ENCODE results near the gene CECR2.

CECR2 gene

DNA sequence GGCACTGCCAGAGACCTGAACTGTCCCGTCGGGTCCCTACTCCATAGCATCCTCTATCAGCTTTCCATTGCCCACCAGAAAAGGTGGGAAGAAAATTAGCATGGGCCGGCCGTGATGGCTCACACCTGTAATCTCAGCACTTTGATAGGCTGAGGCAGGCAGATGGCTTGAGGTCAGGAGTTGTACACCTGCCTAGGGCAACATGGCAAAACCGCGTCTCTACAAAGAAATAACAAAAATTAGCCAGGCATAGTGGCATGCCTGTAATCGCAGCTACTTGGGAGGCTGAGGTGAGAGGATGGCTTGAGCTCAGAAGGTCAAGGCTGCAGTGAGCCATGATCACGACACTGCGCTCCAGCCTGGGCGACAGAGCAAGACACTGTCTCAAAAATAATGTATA lies 197.5 kb downstream of the CECR2 start:
- TF ChIP-seq POLR2AphosphoS5 (IDR thresholded peaks at IDR 0.05; ENCODE audit: low read depth, low read length) (no peak), POU2F2 (IDR thresholded peaks at IDR 0.05; ENCODE audit: low read depth, low read length) (no peak), POLR2A (IDR thresholded peaks at IDR 0.05; ENCODE audit: low read depth, low read length) (no peak), SPI1 (IDR thresholded peaks at IDR 0.05; ENCODE audit: low read depth, low read length) (no peak), PAX5 (IDR thresholded peaks at IDR 0.05; ENCODE audit: insufficient read depth, low read length, severe bottlenecking) (no peak), TAF1 (IDR thresholded peaks at IDR 0.05; ENCODE audit: low read depth, low read length) (no peak)
- no peak for DNase-seq (ENCODE audit: insufficient read length, low spot score)
- FAIRE-seq: no peak

DNA sequence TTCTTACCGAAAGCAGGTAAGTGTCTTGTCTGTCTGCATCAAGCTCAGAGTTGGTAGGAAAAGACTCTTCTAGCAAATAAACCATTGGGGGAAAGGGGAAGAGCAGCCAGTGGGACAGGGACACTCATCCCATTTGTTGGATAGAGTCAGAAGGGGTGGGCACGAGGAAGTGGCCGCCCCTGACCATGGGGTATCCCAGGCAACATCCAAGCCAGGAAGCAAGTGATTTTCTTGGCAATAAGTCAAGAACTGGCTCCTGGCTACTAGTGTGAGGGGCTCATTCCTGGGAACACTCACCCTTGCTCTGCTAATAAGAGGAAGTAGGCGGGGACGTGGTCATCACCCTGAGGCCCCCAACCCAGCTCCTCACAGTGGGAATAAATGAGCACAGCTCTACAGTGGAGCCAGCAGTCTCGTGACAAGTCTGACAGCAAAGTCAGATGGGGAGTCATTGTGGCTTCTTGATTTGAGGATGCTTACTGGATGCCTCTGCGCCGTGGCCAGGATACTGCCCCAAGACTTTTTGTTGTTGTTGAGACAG lies 200.8 kb downstream of the CECR2 start:
- FAIRE-seq (no peak), DNase-seq (ENCODE audit: insufficient read length, low spot score) (no peak)
- no peak for TF ChIP-seq PAX5 (IDR thresholded peaks at IDR 0.05; ENCODE audit: insufficient read depth, low read length, severe bottlenecking)
- TF ChIP-seq TAF1 (IDR thresholded peaks at IDR 0.05; ENCODE audit: low read depth, low read length): no peak
- no peak for TF ChIP-seq POLR2A (IDR thresholded peaks at IDR 0.05; ENCODE audit: low read depth, low read length)
- no peak for TF ChIP-seq POU2F2 (IDR thresholded peaks at IDR 0.05; ENCODE audit: low read depth, low read length)
- TF ChIP-seq SPI1 (IDR thresholded peaks at IDR 0.05; ENCODE audit: low read depth, low read length): no peak
- no peak for TF ChIP-seq POLR2AphosphoS5 (IDR thresholded peaks at IDR 0.05; ENCODE audit: low read depth, low read length)

DNA sequence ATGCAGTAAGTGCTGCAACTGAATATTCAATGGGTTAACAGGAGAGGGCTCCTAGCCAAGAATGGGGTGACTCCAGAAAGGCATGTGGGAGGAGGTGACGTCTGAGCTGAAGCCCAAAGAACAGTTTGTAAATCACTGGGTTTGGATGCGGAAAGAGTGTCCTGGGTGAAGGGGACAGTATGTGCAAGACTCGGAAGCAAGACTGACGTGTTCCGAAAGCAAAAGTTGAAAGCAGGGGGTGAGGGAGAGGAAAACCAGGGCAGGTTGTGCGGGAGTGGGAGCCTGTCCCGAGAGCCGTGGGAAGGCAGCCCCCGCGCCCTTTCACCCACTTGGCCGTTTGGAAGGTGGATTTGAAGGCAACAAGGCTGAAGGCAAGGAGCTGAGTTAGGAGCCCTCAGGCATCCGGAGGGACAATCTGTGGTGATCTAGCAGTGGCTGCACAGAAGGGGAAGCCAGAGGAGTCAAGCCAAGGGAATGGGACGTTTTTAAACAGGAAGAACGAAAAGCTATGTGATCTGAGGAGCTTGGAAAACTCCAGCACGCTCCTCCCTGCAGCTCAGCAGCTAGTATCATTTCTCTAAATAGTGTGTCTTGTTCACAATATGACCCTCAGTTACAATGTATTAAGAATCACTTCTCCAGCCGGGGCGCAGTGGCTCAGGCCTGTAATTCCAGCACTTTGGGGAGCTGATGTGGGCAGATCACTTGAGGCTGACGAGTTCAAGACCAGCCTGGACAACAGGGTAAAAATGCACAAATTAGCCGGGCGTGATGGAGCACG lies 201.8 kb downstream of the CECR2 start:
- TF ChIP-seq PAX5 (IDR thresholded peaks at IDR 0.05; ENCODE audit: insufficient read depth, low read length, severe bottlenecking) (no peak), POU2F2 (IDR thresholded peaks at IDR 0.05; ENCODE audit: low read depth, low read length) (no peak), SPI1 (IDR thresholded peaks at IDR 0.05; ENCODE audit: low read depth, low read length) (no peak), TAF1 (IDR thresholded peaks at IDR 0.05; ENCODE audit: low read depth, low read length) (no peak)

DNA sequence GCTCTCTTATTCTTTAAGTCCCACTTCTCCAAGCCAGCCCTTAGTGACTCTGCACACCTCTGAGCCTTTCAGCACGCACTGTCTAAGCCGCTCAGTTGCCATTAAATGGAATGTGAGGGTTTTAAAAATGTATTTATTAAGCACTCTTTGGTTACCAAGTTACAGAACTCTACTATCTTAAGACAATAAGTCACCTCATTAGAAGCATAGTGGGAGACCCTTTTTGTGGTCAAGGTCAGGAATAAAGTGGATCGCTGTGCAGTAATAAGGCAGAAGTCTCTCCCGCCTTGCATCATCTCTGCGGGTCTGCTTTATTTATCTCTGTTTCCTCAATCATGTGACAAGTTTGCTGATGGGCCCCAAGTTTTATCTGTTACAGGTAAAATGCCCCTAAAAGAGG lies 205.9 kb downstream of the CECR2 start:
- FAIRE-seq: no peak
- TF ChIP-seq TAF1 (IDR thresholded peaks at IDR 0.05; ENCODE audit: low read depth, low read length): no peak
- TF ChIP-seq POU2F2 (IDR thresholded peaks at IDR 0.05; ENCODE audit: low read depth, low read length): no peak
- no peak for TF ChIP-seq POLR2A (IDR thresholded peaks at IDR 0.05; ENCODE audit: low read depth, low read length)
- no peak for TF ChIP-seq SPI1 (IDR thresholded peaks at IDR 0.05; ENCODE audit: low read depth, low read length)
- TF ChIP-seq POLR2AphosphoS5 (IDR thresholded peaks at IDR 0.05; ENCODE audit: low read depth, low read length): no peak
- no peak for TF ChIP-seq PAX5 (IDR thresholded peaks at IDR 0.05; ENCODE audit: insufficient read depth, low read length, severe bottlenecking)

More for the DNA sequence above, 201.8 kb downstream of the CECR2 start:
- FAIRE-seq (no peak), DNase-seq (ENCODE audit: insufficient read length, low spot score) (no peak)

DNA sequence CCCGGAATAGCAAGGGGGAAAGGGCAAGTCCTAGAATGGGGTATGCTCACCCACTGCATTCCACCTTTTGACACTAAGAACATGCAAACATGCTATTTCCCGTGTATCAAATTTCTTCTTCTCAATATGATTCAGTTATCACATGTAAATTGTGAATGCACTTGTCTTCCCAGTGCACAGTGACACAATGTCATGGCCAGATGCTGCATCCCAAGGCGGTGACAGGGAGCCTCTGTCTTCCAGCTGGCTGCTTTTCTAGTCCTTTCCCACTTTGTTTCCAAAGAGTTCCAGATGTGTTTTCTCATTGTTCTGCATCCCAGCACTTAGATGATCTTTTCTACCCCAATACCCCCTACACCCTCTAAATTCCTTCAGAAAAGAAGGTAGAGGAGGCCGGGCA lies 206.4 kb downstream of the CECR2 start:
- FAIRE-seq (no peak), DNase-seq (ENCODE audit: insufficient read length, low spot score) (no peak)
- no peak for TF ChIP-seq POLR2A (IDR thresholded peaks at IDR 0.05; ENCODE audit: low read depth, low read length)
- no peak for TF ChIP-seq POU2F2 (IDR thresholded peaks at IDR 0.05; ENCODE audit: low read depth, low read length)
- TF ChIP-seq SPI1 (IDR thresholded peaks at IDR 0.05; ENCODE audit: low read depth, low read length): no peak
- TF ChIP-seq TAF1 (IDR thresholded peaks at IDR 0.05; ENCODE audit: low read depth, low read length): no peak
- no peak for TF ChIP-seq POLR2AphosphoS5 (IDR thresholded peaks at IDR 0.05; ENCODE audit: low read depth, low read length)
- TF ChIP-seq PAX5 (IDR thresholded peaks at IDR 0.05; ENCODE audit: insufficient read depth, low read length, severe bottlenecking): no peak

More for the DNA sequence above, 205.9 kb downstream of the CECR2 start:
- DNase-seq (ENCODE audit: insufficient read length, low spot score): no peak

DNA sequence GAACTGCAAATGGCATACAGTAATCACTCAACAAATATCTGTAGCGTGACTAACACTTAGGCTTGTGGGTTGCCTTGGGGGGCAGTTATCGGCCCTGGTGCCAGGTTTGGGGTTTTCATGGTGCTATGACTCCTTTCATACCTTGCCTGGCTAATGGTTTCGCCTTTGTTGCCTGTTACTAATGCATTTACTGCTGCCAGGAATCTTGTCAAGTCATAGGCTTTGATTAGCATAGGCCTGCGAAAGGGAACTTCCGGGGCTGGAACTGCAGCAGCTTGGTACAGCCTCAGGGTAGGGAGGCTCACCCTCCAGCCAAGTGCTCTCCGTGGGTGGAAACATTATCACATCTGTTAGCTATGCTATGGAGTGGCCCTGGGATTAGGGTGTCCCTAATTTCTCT lies 207.2 kb downstream of the CECR2 start:
- peak; percentile 45 for FAIRE-seq
- no peak for DNase-seq (ENCODE audit: insufficient read length, low spot score)

DNA sequence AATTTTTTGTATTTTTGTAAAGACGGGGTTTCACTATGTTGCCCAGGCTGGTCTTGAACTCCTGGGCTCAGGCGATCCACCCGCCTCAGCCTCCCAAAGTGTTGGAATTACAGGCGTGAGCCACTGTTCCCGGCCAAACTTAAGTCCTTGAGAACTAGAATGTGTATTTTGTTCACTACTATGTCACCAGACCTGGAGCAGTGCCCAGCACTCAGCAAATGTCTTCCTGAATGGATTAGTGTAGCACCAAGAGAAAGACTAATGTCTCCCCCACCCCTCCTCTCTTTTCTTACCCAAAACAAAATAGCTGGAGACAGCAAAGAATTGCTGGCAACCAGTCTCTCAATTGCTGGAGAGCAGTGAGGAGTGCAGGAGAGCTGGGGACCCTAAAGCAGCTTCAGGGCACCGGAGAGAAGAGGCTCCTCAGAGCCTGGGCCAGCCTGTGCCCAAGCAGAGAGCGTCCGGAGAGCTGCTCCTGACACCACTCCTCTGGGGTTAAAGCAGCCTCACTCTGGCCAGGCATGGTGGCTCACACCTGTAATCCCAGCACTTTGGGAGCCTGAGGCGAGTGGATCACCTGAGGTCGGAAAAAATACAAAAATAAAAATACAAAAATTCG lies 209.0 kb downstream of the CECR2 start:
- DNase-seq (ENCODE audit: insufficient read length, low spot score): no peak
- no peak for FAIRE-seq
- TF ChIP-seq POLR2A (IDR thresholded peaks at IDR 0.05; ENCODE audit: low read depth, low read length): no peak
- no peak for TF ChIP-seq POLR2AphosphoS5 (IDR thresholded peaks at IDR 0.05; ENCODE audit: low read depth, low read length)
- no peak for TF ChIP-seq PAX5 (IDR thresholded peaks at IDR 0.05; ENCODE audit: insufficient read depth, low read length, severe bottlenecking)
- TF ChIP-seq TAF1 (IDR thresholded peaks at IDR 0.05; ENCODE audit: low read depth, low read length): no peak
- TF ChIP-seq POU2F2 (IDR thresholded peaks at IDR 0.05; ENCODE audit: low read depth, low read length): no peak
- no peak for TF ChIP-seq SPI1 (IDR thresholded peaks at IDR 0.05; ENCODE audit: low read depth, low read length)

More for the DNA sequence above, 207.2 kb downstream of the CECR2 start:
- TF ChIP-seq POLR2A (IDR thresholded peaks at IDR 0.05; ENCODE audit: low read depth, low read length): no peak
- TF ChIP-seq PAX5 (IDR thresholded peaks at IDR 0.05; ENCODE audit: insufficient read depth, low read length, severe bottlenecking): no peak
- no peak for TF ChIP-seq POU2F2 (IDR thresholded peaks at IDR 0.05; ENCODE audit: low read depth, low read length)

DNA sequence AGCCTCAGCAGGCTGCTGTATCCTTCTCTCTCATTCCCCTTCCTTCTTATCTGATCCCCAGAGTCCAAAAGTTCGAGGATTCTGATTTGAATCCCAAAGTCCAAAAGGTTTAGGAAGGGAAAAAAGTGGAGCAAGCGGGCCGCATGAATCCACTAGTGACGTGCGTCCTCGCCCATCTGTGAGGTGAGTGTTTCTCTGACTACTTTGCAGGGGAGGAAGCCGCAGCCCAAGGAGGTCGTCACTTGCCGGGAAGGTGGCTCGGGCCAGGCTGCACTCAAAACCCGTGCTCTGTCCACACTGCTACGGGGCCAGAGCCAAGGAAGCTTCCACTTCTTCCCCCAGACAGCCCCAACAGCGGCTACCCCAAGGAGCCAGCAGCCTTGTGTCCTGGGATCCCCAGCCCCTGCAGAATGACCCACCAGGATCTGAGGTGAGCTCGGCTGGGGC lies 210.3 kb downstream of the CECR2 start:
- FAIRE-seq (no peak), DNase-seq (ENCODE audit: insufficient read length, low spot score) (no peak)
- TF ChIP-seq POLR2AphosphoS5 (IDR thresholded peaks at IDR 0.05; ENCODE audit: low read depth, low read length) (no peak), POU2F2 (IDR thresholded peaks at IDR 0.05; ENCODE audit: low read depth, low read length) (no peak), SPI1 (IDR thresholded peaks at IDR 0.05; ENCODE audit: low read depth, low read length) (no peak), TAF1 (IDR thresholded peaks at IDR 0.05; ENCODE audit: low read depth, low read length) (no peak), PAX5 (IDR thresholded peaks at IDR 0.05; ENCODE audit: insufficient read depth, low read length, severe bottlenecking) (no peak), POLR2A (IDR thresholded peaks at IDR 0.05; ENCODE audit: low read depth, low read length) (no peak)

DNA sequence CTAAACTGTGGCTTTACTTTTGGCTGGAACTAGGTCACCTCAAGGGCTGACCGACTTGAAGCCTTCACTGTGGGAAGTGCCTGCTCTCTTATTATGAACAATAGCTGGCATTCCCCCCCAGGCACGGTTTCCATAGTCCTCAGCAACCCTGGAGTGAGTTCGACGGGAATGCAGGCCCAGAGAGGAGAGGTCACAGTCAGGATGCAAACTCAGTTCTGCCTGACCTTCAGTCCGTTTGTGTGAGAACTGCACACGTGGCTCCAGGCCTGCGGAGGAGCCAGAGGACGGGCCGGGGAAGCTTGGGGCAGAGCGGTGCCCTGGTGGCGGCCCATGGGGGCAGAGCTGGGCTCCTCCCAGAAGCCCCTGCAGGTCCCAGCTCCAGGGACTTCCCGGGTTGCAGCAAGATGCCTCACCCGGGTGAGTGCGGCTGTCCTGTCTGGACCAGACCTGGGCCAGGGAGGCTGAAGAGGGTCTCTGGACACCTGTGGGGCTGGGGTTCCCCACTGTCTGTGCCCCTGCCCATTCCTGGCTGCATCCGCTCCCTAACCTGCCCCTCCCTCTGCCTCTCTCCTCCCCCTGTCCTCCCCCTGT lies 211.3 kb downstream of the CECR2 start:
- no peak for FAIRE-seq
- no peak for DNase-seq (ENCODE audit: insufficient read length, low spot score)
- TF ChIP-seq POLR2A (IDR thresholded peaks at IDR 0.05; ENCODE audit: low read depth, low read length): no peak
- TF ChIP-seq POU2F2 (IDR thresholded peaks at IDR 0.05; ENCODE audit: low read depth, low read length): no peak
- no peak for TF ChIP-seq SPI1 (IDR thresholded peaks at IDR 0.05; ENCODE audit: low read depth, low read length)
- TF ChIP-seq PAX5 (IDR thresholded peaks at IDR 0.05; ENCODE audit: insufficient read depth, low read length, severe bottlenecking): no peak
- TF ChIP-seq TAF1 (IDR thresholded peaks at IDR 0.05; ENCODE audit: low read depth, low read length): no peak
- no peak for TF ChIP-seq POLR2AphosphoS5 (IDR thresholded peaks at IDR 0.05; ENCODE audit: low read depth, low read length)
